ENCODE data around the gene TTLL6.

GRCh38 chr17:48787828-48788227 lies 29.2 kb downstream of the TTLL6 start:
- TF ChIP-seq CTCF (IDR thresholded peaks at IDR 0.05): no peak
- no peak for TF ChIP-seq POLR2A (IDR thresholded peaks at IDR 0.05)
